ENCODE measurements around the gene FLOT2.
"Not testable (repeated sequence)": the region's sequence is repeated elsewhere in the genome, so short reads cannot be mapped to it uniquely, and the experiment has no call there.

The FLOT2 gene

DNA sequence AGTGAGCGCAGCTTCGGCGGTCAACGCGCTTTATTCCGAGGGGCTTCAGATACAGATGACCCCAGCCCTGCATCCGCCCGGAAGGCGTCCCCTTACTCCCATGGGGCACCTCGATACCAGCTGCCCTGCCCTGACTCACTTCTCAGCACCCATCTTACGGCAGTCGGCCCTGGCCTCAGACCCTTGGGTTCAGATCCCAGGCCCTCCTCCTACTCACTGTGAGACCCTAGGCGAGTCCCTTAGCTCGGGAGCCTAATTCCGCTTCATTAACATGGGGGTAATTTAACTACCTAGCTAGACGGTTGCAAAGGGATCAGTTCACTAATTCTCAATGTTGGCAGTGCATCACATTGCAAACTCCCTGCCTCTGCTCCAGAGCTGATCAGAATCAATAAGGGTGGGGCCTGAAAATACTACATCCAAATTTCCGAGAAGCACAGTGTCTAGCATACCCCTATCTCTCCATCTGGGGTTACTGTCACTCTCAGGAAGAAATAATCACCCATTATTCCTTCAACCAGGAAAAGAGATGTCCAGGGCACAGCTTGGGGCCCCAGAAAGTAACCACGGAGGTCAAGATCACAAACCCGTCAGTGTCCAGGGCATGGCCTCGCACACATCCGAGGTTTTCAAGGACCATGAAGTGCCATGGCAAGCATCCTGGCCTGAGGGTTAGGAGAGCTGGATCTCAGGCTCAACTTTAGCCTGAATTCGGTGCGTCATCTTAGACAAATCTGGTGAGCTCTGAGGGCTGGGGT, 415 bp upstream of the FLOT2 start:
- peak overlapping the region; percentile 94 for H3K4me3 ChIP-seq (ENCODE audit: insufficient read depth, low read depth, low read length)
- no peaks in the 10 kb centered on the region for H3K9me3 ChIP-seq (ENCODE audit: control insufficient read depth, low read length)
- 36 to 37% methylated on average over 23 of the region's 23 CpGs for WGBS, 2 experiments
- no peaks in the 10 kb centered on the region for H3K36me3 ChIP-seq (ENCODE audit: control insufficient read depth, insufficient read depth, low read length)
- peak overlapping the region; percentile 2 for H3K27ac ChIP-seq (ENCODE audit: insufficient read depth, low read depth, low read length, poor library complexity, severe bottlenecking)
- H3K4me1 ChIP-seq (ENCODE audit: control insufficient read depth, insufficient read depth, low read length), result peaks cover 10% of the 10 kb centered on the region
- H3K27me3 ChIP-seq (ENCODE audit: control insufficient read depth, insufficient read depth, low read length, poor library complexity, severe bottlenecking), result no peaks in the 10 kb centered on the region

DNA sequence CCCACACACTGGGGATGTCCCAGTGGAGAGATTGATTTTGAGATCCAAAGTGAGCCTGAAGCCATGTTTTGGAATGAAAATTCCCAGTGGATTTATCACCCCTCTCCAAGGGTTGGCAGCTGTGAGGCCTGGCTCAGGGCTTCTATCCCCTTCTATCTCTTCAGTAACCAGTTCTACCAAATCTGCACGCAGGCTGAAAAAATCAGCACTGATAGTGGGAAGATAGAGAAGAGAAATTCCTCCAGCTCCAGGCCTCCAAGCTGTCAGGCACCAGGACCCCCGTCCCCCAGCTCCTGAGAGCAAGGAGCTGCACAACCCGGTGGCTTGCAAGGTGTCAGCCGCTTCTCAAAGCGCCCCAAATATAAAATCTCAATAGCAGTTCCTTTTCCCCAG, 1.0 kb downstream of the FLOT2 start:
- Histone ChIP-seq H3K27ac (ENCODE audit: insufficient read depth, low read depth, low read length, poor library complexity, severe bottlenecking) (no peak overlapping the region), H3K36me3 (ENCODE audit: control insufficient read depth, insufficient read depth, low read length) (no peaks in the 10 kb centered on the region), H3K4me3 (ENCODE audit: insufficient read depth, low read depth, low read length) (peak overlapping the region; percentile 94), H3K4me1 (ENCODE audit: control insufficient read depth, insufficient read depth, low read length) (peaks cover 10% of the 10 kb centered on the region), H3K9me3 (ENCODE audit: control insufficient read depth, low read length) (no peaks in the 10 kb centered on the region), H3K27me3 (ENCODE audit: control insufficient read depth, insufficient read depth, low read length, poor library complexity, severe bottlenecking) (no peaks in the 10 kb centered on the region)
- 4 to 6% methylated on average over 5 of the region's 5 CpGs for WGBS, 2 experiments

DNA sequence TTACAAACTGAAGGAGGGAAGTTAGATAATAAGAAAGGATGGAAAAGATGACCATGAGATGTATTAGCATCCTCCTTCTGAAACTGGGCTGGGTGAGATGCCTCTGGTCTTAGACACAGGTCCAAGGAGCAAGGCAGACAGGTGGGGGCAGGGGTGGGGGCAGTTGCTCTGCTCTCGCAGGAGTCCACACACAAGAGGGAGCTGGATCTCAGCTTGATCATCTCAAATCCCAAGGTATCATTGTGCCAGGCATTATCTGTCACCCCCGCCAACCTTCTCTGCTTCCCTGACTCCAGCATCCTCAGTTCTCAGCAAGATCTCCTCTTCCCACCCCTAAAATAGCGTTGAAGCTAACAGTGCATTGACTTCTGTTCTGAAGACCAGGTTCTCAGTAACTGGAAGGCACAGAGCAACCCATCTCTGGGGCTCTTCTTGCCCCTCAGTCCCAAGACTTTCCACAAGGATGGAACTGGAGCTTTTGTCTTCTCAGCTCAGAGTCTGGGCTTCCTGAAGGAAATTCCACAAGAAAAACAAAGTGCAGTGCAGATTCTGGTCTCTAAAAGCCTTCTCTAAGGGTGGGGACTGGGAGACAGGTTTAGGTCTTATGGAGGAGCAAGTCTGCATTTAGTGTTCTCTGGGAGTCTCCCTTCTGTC, 1.6 kb downstream of the FLOT2 start:
- Histone ChIP-seq H3K4me1 (ENCODE audit: control insufficient read depth, insufficient read depth, low read length) (peaks cover 10% of the 10 kb centered on the region), H3K27ac (ENCODE audit: insufficient read depth, low read depth, low read length, poor library complexity, severe bottlenecking) (no peak overlapping the region)

DNA sequence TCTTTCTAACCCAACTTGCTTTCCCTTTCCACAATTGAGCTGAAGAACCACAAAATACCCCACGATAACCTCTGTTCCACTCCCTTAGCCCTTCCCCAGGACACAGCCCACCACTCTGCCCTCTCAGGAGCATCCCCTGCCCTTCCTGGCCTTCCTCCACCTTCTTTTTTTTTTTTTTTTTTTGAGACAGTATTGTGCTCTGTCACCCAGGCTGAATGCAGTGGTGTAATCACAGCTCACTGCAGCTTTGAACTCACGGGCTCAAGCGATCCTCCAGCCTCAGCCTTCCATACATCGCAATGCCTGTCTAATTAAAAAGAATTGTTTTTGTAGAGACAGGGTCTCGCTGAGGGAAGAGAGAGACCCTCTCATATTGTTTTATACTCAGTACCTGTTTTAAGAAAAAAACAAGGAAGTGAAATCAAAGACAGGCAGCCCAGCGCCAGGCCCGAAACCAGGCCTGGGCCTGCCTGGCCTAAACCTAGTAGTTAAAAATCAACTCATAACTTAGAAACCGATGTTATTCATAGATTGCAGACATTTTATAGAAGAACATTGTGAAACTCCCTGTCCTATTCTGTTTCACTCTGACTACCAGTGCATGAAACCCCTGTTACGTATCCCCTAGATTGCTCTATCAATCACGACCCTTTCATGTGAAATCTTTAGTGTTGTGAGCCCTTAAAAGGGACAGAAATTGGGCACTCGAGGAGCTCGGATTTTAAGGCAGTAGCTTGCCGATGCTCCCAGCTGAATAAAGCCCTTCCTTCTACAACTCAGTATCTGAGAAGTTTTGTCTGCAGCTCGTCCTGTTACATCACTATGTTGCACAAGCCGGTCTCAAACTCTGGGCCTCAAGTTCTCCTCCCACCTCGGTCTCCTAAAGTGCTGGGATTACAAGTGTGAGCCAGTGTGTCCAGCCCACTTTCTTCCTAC, 4.0 kb downstream of the FLOT2 start:
- 94% methylated on average over 14 to 16 of the region's 16 CpGs for WGBS, 2 experiments
- H3K36me3 ChIP-seq (ENCODE audit: control insufficient read depth, insufficient read depth, low read length); H3K27me3 ChIP-seq (ENCODE audit: control insufficient read depth, insufficient read depth, low read length, poor library complexity, severe bottlenecking); H3K27ac ChIP-seq (ENCODE audit: insufficient read depth, low read depth, low read length, poor library complexity, severe bottlenecking); H3K9me3 ChIP-seq (ENCODE audit: control insufficient read depth, low read length); H3K4me3 ChIP-seq (ENCODE audit: insufficient read depth, low read depth, low read length); H3K4me1 ChIP-seq (ENCODE audit: control insufficient read depth, insufficient read depth, low read length): not testable (repeated sequence)

More for the DNA sequence above, 1.6 kb downstream of the FLOT2 start:
- Histone ChIP-seq H3K36me3 (ENCODE audit: control insufficient read depth, insufficient read depth, low read length) (no peaks in the 10 kb centered on the region), H3K9me3 (ENCODE audit: control insufficient read depth, low read length) (no peaks in the 10 kb centered on the region), H3K27me3 (ENCODE audit: control insufficient read depth, insufficient read depth, low read length, poor library complexity, severe bottlenecking) (no peaks in the 10 kb centered on the region), H3K4me3 (ENCODE audit: insufficient read depth, low read depth, low read length) (peak overlapping the region; percentile 94)
- 60 to 69% methylated on average over 3 of the region's 3 CpGs for WGBS, 2 experiments

DNA sequence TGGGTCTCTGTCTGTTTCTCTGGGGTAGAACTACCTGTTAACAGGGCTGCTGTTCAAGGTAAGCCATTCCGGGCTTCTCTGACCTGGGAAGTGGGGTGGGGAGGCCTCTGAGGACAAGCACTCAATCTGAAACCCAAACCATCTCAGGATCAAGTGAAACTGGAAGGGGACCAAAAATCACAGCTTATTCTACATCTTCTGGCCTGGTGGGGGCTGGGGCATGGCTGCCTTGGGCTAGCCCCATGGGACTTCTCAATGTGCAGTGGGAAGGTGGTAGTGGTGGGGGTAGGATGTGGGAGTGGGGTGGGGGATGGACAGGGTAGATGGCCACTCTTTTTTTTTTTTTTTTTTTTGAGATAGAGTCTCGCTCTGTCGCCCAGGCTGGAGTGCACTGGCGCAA, 5.5 kb downstream of the FLOT2 start:
- H3K36me3 ChIP-seq (ENCODE audit: control insufficient read depth, insufficient read depth, low read length), result no peaks in the 10 kb centered on the region
- H3K9me3 ChIP-seq (ENCODE audit: control insufficient read depth, low read length), result no peaks in the 10 kb centered on the region
- H3K27ac ChIP-seq (ENCODE audit: insufficient read depth, low read depth, low read length, poor library complexity, severe bottlenecking), result no peak overlapping the region
- peaks cover 10% of the 10 kb centered on the region for H3K4me1 ChIP-seq (ENCODE audit: control insufficient read depth, insufficient read depth, low read length)
- WGBS, 2 experiments, result 88 to 94% methylated on average over 4 of the region's 4 CpGs
- H3K4me3 ChIP-seq (ENCODE audit: insufficient read depth, low read depth, low read length), result no peak overlapping the region
- H3K27me3 ChIP-seq (ENCODE audit: control insufficient read depth, insufficient read depth, low read length, poor library complexity, severe bottlenecking), result no peaks in the 10 kb centered on the region

DNA sequence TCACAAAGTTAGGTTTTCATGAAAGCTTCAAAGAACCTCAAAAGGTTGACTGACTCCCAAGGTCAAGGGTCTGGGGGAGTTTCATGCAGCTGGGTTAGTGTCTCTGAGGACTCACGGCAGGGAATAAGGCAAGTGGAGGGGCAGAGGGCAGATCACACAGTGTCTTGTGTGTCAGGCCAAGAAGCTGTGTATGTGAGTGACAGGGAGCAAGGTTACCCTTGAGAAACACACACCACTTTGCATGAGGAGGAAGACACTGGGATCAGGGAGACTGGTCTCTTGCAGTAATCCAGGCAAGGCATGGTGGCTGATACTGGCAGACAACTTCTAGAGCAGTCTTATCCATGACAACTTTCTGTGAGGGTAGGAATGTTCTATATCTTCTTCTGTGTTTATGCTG, 6.3 kb downstream of the FLOT2 start:
- WGBS, 2 experiments, result 92 to 95% methylated on average over 1 of the region's 1 CpG
- Histone ChIP-seq H3K4me3 (ENCODE audit: insufficient read depth, low read depth, low read length) (no peak overlapping the region), H3K36me3 (ENCODE audit: control insufficient read depth, insufficient read depth, low read length) (no peaks in the 10 kb centered on the region), H3K9me3 (ENCODE audit: control insufficient read depth, low read length) (no peaks in the 10 kb centered on the region), H3K4me1 (ENCODE audit: control insufficient read depth, insufficient read depth, low read length) (peaks cover 8% of the 10 kb centered on the region), H3K27me3 (ENCODE audit: control insufficient read depth, insufficient read depth, low read length, poor library complexity, severe bottlenecking) (no peaks in the 10 kb centered on the region), H3K27ac (ENCODE audit: insufficient read depth, low read depth, low read length, poor library complexity, severe bottlenecking) (no peak overlapping the region)

DNA sequence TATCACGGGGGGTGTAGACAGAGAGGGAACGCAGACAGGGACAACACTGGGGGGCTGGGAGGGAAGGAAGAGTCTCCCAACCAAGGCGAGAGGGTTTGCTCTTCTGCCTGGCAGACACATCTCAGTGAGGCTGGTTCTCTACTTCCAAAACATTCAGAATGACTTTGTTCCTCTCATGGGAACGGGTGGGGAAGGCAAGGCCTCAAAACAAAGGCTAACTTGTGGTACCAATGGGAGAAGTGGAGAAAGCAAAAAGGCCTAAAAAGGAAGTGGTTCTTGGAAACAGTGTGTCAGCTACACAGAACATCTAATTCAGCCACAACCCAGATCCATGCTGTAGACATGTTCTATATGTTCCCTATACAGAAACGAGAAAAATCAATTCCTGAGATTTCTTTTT, 7.5 kb downstream of the FLOT2 start:
- Histone ChIP-seq H3K4me3 (ENCODE audit: insufficient read depth, low read depth, low read length) (no peak overlapping the region), H3K27me3 (ENCODE audit: control insufficient read depth, insufficient read depth, low read length, poor library complexity, severe bottlenecking) (no peaks in the 10 kb centered on the region), H3K9me3 (ENCODE audit: control insufficient read depth, low read length) (no peaks in the 10 kb centered on the region), H3K36me3 (ENCODE audit: control insufficient read depth, insufficient read depth, low read length) (peaks cover 4% of the 10 kb centered on the region), H3K27ac (ENCODE audit: insufficient read depth, low read depth, low read length, poor library complexity, severe bottlenecking) (no peak overlapping the region), H3K4me1 (ENCODE audit: control insufficient read depth, insufficient read depth, low read length) (no peaks in the 10 kb centered on the region)
- 90 to 91% methylated on average over 5 of the region's 5 CpGs for WGBS, 2 experiments

DNA sequence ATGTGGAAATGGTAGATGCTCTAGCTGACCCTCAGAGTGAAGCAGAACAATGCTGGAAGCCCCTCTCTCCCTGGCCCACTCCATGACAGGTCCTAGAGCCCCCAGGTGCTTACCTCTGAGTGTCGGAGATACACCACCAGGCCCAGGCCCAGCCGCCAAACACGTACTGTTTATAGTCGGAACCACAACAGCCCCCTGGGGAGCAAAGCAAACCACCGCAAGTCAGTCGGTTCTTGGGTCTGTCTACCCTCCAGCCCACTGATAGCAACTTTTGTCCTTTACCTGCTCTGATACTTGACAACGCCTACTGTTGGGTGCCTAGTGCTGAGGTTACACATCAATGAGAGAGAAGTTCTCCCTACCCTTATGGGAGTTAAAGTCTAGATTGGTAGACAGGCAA, 8.7 kb downstream of the FLOT2 start:
- WGBS, 2 experiments, result 91% methylated on average over 7 of the region's 7 CpGs
- H3K27me3 ChIP-seq (ENCODE audit: control insufficient read depth, insufficient read depth, low read length, poor library complexity, severe bottlenecking), result no peaks in the 10 kb centered on the region
- no peaks in the 10 kb centered on the region for H3K9me3 ChIP-seq (ENCODE audit: control insufficient read depth, low read length)
- no peak overlapping the region for H3K27ac ChIP-seq (ENCODE audit: insufficient read depth, low read depth, low read length, poor library complexity, severe bottlenecking)
- no peak overlapping the region for H3K4me3 ChIP-seq (ENCODE audit: insufficient read depth, low read depth, low read length)
- peaks cover 7% of the 10 kb centered on the region for H3K36me3 ChIP-seq (ENCODE audit: control insufficient read depth, insufficient read depth, low read length)
- H3K4me1 ChIP-seq (ENCODE audit: control insufficient read depth, insufficient read depth, low read length), result no peaks in the 10 kb centered on the region

DNA sequence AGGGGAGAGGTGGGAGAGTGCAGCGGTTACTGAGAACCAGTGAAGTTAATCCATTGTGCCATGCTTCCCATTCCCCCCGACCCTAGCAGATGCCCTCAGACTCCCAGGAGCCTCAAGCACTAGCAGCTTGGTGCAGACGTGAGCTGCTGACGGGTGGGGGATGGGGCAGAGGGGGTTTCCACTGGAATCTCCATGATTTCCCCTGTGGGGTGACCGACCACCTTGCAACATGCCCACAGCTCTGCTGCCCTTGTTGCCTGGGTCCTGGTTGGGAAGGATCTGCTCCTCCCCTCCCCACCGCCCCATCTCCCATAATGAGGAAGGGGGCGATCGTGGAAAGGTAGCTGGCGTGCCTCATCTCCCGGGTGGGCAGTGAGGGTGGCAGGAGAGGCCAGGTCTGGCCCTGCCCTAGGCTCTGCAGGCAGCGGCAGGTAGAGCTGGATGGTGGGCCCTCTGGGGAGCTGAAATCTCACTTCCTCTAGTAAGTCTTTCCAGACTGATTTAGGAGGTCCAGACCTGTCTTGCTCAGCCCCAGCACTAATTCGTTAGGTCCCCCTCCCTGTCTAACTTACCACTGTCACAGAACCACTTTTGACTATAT, 9.6 kb downstream of the FLOT2 start:
- no peaks in the 10 kb centered on the region for H3K27me3 ChIP-seq (ENCODE audit: control insufficient read depth, insufficient read depth, low read length, poor library complexity, severe bottlenecking)
- no peaks in the 10 kb centered on the region for H3K9me3 ChIP-seq (ENCODE audit: control insufficient read depth, low read length)
- H3K4me1 ChIP-seq (ENCODE audit: control insufficient read depth, insufficient read depth, low read length), result no peaks in the 10 kb centered on the region
- H3K36me3 ChIP-seq (ENCODE audit: control insufficient read depth, insufficient read depth, low read length), result peaks cover 7% of the 10 kb centered on the region
- H3K27ac ChIP-seq (ENCODE audit: insufficient read depth, low read depth, low read length, poor library complexity, severe bottlenecking), result no peak overlapping the region
- 90 to 91% methylated on average over 11 to 12 of the region's 12 CpGs for WGBS, 2 experiments
- H3K4me3 ChIP-seq (ENCODE audit: insufficient read depth, low read depth, low read length), result no peak overlapping the region
